ENCODE results near the gene MPRIP. TPM values are rescaled to one million over a fixed set of nuclear protein-coding genes. Genes with fewer than 3 reads are reported as not detected.

MPRIP gene
- total and polyA plus RNA-seq, 4 donors = 121 to 342 (median 175) TPM

- WGBS, 2 donors = 75 to 80% methylated on average over 8 of the region's 8 CpGs
- Histone ChIP-seq H3K4me3 (no peak overlapping the region), H3K4me1 (ENCODE audit: control insufficient read depth in 5 of 5, insufficient read depth in 5 of 5, low read length in 5 of 5) (peaks cover 15 to 38% (median 18%) of the 10 kb centered on the region in 5 donors), H3K27ac (ENCODE audit: low read depth in 1 of 2, low read length in 1 of 2) (no peak overlapping the region), H3K9ac (ENCODE audit: insufficient read depth in 1 of 2, low read length in 2 of 2) (no peak overlapping the region), H3K27me3 (ENCODE audit: control insufficient read depth in 3 of 3, insufficient read depth in 3 of 3, low read length in 2 of 3) (no peaks in the 10 kb centered on the region), H3K36me3 (ENCODE audit: control insufficient read depth in 4 of 4, insufficient read depth in 4 of 4, low read length in 4 of 4) (peaks cover 0 to 26% (median 16%) of the 10 kb centered on the region in 4 donors), H3K9me3 (ENCODE audit: control insufficient read depth in 4 of 4, insufficient read depth in 3 of 4, low read length in 3 of 4) (no peaks in the 10 kb centered on the region)
- ATAC-seq (ENCODE audit: insufficient read depth, low FRiP score) (no peak), DNase-seq (no peak)
- TF ChIP-seq, protein P1, sequence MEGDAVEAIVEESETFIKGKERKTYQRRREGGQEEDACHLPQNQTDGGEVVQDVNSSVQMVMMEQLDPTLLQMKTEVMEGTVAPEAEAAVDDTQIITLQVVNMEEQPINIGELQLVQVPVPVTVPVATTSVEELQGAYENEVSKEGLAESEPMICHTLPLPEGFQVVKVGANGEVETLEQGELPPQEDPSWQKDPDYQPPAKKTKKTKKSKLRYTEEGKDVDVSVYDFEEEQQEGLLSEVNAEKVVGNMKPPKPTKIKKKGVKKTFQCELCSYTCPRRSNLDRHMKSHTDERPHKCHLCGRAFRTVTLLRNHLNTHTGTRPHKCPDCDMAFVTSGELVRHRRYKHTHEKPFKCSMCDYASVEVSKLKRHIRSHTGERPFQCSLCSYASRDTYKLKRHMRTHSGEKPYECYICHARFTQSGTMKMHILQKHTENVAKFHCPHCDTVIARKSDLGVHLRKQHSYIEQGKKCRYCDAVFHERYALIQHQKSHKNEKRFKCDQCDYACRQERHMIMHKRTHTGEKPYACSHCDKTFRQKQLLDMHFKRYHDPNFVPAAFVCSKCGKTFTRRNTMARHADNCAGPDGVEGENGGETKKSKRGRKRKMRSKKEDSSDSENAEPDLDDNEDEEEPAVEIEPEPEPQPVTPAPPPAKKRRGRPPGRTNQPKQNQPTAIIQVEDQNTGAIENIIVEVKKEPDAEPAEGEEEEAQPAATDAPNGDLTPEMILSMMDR (IDR thresholded peaks at IDR 0.05; ENCODE audit: control extremely low read depth, extremely low read depth) = no peak
Observed at GRCh38 chr17:17088541-17089525, 46.6 kb downstream of the MPRIP start.

DNA sequence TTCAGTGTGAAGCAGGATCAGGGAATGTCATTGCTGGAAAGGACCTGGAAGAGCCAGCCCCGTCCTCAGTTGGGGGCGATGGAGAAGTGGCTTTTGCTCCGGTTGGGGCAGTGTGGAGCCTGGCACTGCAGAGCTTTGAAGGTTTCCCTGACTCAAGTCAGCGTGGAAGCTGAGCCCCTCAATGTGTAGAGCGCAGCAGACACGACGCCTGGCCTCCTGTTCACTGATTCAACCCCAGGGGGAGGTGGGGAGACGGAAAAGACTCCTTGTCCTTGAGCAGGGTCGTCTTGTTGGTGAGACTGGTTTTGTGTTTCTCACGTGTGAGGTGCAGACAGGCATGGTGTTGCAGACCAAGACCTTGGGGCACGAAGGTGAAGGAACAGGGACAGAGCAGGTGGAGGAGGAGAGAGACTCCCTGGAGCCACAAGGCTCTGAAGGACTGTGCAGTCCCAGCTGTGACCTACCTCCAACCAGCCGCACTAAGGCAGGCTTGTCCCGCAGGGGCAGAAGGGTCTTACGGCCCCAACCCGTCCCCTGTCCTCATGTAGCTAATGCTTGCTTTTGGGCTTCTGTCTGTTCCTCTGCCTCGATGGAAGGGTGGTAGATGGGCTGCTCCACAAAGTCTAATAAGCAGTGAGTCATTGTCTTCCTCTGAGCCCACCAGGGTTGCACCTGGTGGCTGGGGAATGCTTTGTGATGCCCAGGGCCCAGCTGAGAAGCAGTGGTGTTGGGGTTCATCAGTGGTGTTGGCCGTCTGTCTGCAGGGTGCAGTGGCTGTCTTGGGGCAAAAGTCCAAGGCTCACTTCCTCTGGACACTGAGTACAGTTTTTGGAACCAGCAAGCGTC lies 47.8 kb downstream of the MPRIP start:
- no peak overlapping the region for H3K4me3 ChIP-seq
- no peaks in the 10 kb centered on the region for H3K27me3 ChIP-seq (ENCODE audit: control insufficient read depth in 3 of 3, insufficient read depth in 3 of 3, low read length in 2 of 3)
- ATAC-seq (ENCODE audit: insufficient read depth, low FRiP score) = no peak
- WGBS, 2 donors = 90 to 92% methylated on average over 18 of the region's 18 CpGs
- H3K9me3 ChIP-seq (ENCODE audit: control insufficient read depth in 4 of 4, insufficient read depth in 3 of 4, low read length in 3 of 4) = no peaks in the 10 kb centered on the region
- no peak overlapping the region for H3K9ac ChIP-seq (ENCODE audit: insufficient read depth in 1 of 2, low read length in 2 of 2)
- TF ChIP-seq, protein P1 (IDR thresholded peaks at IDR 0.05; ENCODE audit: control extremely low read depth, extremely low read depth) = no peak
- peaks cover 0 to 21% (median 7%) of the 10 kb centered on the region in 4 donors for H3K36me3 ChIP-seq (ENCODE audit: control insufficient read depth in 4 of 4, insufficient read depth in 4 of 4, low read length in 4 of 4)
- no peak overlapping the region for H3K27ac ChIP-seq (ENCODE audit: low read depth in 1 of 2, low read length in 1 of 2)
- H3K4me1 ChIP-seq (ENCODE audit: control insufficient read depth in 5 of 5, insufficient read depth in 5 of 5, low read length in 5 of 5) = peaks cover 20 to 36% (median 22%) of the 10 kb centered on the region in 5 donors
- DNase-seq = no peak

DNA sequence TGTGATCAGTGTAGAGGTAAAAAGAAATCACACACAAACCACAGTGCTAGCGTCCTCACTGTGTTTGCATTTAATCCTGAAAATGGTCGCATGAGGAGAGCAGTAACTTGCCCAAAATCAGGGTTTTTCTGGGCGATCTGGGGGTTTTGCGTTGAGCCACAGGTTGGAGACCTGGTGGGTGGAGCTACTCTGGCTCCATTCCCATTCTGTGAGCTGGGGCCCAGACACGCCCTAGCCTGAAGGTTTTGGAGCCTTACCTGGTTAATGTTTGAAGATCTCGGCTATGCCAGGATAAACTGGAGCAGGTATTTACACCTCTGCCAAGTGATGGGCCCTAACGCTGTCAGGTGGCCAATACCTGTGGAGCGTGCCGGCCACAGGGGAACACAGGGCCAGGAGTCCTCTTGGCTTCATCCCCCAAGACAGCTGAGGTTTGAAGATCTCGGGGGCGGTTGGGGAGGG lies 48.4 kb downstream of the MPRIP start:
- H3K4me3 ChIP-seq = no peak overlapping the region
- ATAC-seq (ENCODE audit: insufficient read depth, low FRiP score) (no peak), DNase-seq (peak in 1 of 3 donors; percentile 41)

More for the DNA sequence above, 48.4 kb downstream of the MPRIP start:
- Histone ChIP-seq H3K27me3 (ENCODE audit: control insufficient read depth in 3 of 3, insufficient read depth in 3 of 3, low read length in 2 of 3) (no peaks in the 10 kb centered on the region), H3K9me3 (ENCODE audit: control insufficient read depth in 4 of 4, insufficient read depth in 3 of 4, low read length in 3 of 4) (no peaks in the 10 kb centered on the region), H3K4me1 (ENCODE audit: control insufficient read depth in 5 of 5, insufficient read depth in 5 of 5, low read length in 5 of 5) (peaks cover 22 to 42% (median 27%) of the 10 kb centered on the region in 5 donors), H3K27ac (ENCODE audit: low read depth in 1 of 2, low read length in 1 of 2) (no peak overlapping the region), H3K9ac (ENCODE audit: insufficient read depth in 1 of 2, low read length in 2 of 2) (no peak overlapping the region), H3K36me3 (ENCODE audit: control insufficient read depth in 4 of 4, insufficient read depth in 4 of 4, low read length in 4 of 4) (peaks cover 0 to 21% (median 6%) of the 10 kb centered on the region in 4 donors)
- TF ChIP-seq, protein P1 (IDR thresholded peaks at IDR 0.05; ENCODE audit: control extremely low read depth, extremely low read depth) = no peak
- 71 to 86% methylated on average over 11 of the region's 11 CpGs for WGBS, 2 donors

Data from lung (tissue), 12 donors.